NCI-H146 treated with DMSO at 0.1 percent for 48 hours (cell line): Measurements from ENCODE around the gene NCK1.

Source experiments
- DNase-seq: peaks from one replicate; lab custom pipeline; 2025; ENCODE audit not compliant: unreplicated experiment; lab: John Stamatoyannopoulos, UW

Gene NCK1

GRCh38 chr3:136861890-136862616 lies at the start of gene NCK1:
TSS of gene NCK1 (plus strand) at chr3:136862208. CDS start at chr3:136928002, 65,794 bp downstream.
- peak; percentile 99 for DNase-seq

GRCh38 chr3:136817448-136817847 lies 44.6 kb upstream of the NCK1 start:
- DNase-seq = no peak

GRCh38 chr3:136818191-136818768 lies 43.7 kb upstream of the NCK1 start:
- DNase-seq = peak; percentile 96

GRCh38 chr3:136818769-136819391 lies 43.1 kb upstream of the NCK1 start, which contains the start of gene SLC35G2:
TSS of gene SLC35G2 (plus strand) at chr3:136819126. CDS start at chr3:136854461, 35,335 bp downstream.
- DNase-seq = peak; percentile 90

GRCh38 chr3:136819392-136819730 lies 42.6 kb upstream of the NCK1 start:
- DNase-seq = no peak

GRCh38 chr3:136819731-136820679 lies 42.0 kb upstream of the NCK1 start:
- peak; percentile 72 for DNase-seq

- DNase-seq = no peak
Measured at GRCh38 chr3:136831461-136831860, 30.5 kb upstream of the NCK1 start.

- no peak for DNase-seq
Measured at GRCh38 chr3:136835089-136835812, 26.8 kb upstream of the NCK1 start.

GRCh38 chr3:136835813-136836510 lies 26.0 kb upstream of the NCK1 start:
- DNase-seq = no peak

- DNase-seq = no peak
Measured at GRCh38 chr3:136836511-136837156, 25.4 kb upstream of the NCK1 start.

- no peak for DNase-seq
Measured at GRCh38 chr3:136838641-136839555, 23.1 kb upstream of the NCK1 start.

GRCh38 chr3:136839556-136839931 lies 22.5 kb upstream of the NCK1 start:
- no peak for DNase-seq

GRCh38 chr3:136840252-136840651 lies 21.8 kb upstream of the NCK1 start:
- DNase-seq = no peak

GRCh38 chr3:136842294-136842693 lies 19.7 kb upstream of the NCK1 start:
- no peak for DNase-seq

GRCh38 chr3:136844724-136845123 lies 17.3 kb upstream of the NCK1 start:
- no peak for DNase-seq

- no peak for DNase-seq
Measured at GRCh38 chr3:136852180-136852579, 9.8 kb upstream of the NCK1 start.

- DNase-seq = no peak
Measured at GRCh38 chr3:136856665-136857064, 5.3 kb upstream of the NCK1 start.

- no peak for DNase-seq
Measured at GRCh38 chr3:136858381-136858780, 3.6 kb upstream of the NCK1 start.
